Activated T-helper 9 cell treated with anti-CD3 and anti-CD28 coated beads, Interleukin-2, amount 50 U/mL, for 16 hours (primary cell): Measurements from ENCODE around the gene TMC7.

Experiments
- DNase-seq: peaks from one replicate; pipeline ENCODE4 v3.0.0-alpha.2; 2020; ENCODE audit warnings: low read depth

Gene TMC7

GRCh38 chr16:19029980-19030379, 46.2 kb downstream of the TMC7 start:
- DNase-seq = no peak

GRCh38 chr16:19031738-19032137, 48.0 kb downstream of the TMC7 start:
- DNase-seq = no peak

- DNase-seq = no peak
These were observed 50.0 kb downstream of the TMC7 start for GRCh38 chr16:19033761-19034160.

GRCh38 chr16:19040400-19040799, 56.7 kb downstream of the TMC7 start:
- DNase-seq = no peak

GRCh38 chr16:19044769-19045168, 61.0 kb downstream of the TMC7 start:
- DNase-seq = no peak

GRCh38 chr16:19046062-19046461, 62.3 kb downstream of the TMC7 start:
- DNase-seq = no peak

- no peak for DNase-seq
These were observed 79.0 kb downstream of the TMC7 start for GRCh38 chr16:19062706-19063105.

- DNase-seq = no peak
These were observed 83.2 kb downstream of the TMC7 start for GRCh38 chr16:19066988-19067348.

GRCh38 chr16:19067349-19068236, 83.9 kb downstream of the TMC7 start, which contains the start of gene COQ7:
COQ7 (plus strand) TSS chr16:19067614; CDS start chr16:19067665, 51 bp downstream.
- peak; percentile 97 for DNase-seq

- DNase-seq = no peak
These were observed 84.6 kb downstream of the TMC7 start for GRCh38 chr16:19068237-19068815.

GRCh38 chr16:19071811-19072777, 88.4 kb downstream of the TMC7 start:
- peak; percentile 17 for DNase-seq

- DNase-seq = no peak
These were observed 89.6 kb downstream of the TMC7 start for GRCh38 chr16:19073344-19073743.

GRCh38 chr16:19073863-19074262, 90.1 kb downstream of the TMC7 start:
- no peak for DNase-seq

GRCh38 chr16:19075511-19075910, 91.8 kb downstream of the TMC7 start:
- DNase-seq = no peak

GRCh38 chr16:19077879-19078278, 94.1 kb downstream of the TMC7 start:
- DNase-seq = no peak

- no peak for DNase-seq
These were observed 99.9 kb downstream of the TMC7 start for GRCh38 chr16:19083670-19084069.

GRCh38 chr16:19084139-19084538, 100.4 kb downstream of the TMC7 start:
- DNase-seq = no peak

GRCh38 chr16:19084879-19085278, 101.1 kb downstream of the TMC7 start:
- DNase-seq = no peak

GRCh38 chr16:19085679-19086200, 102.0 kb downstream of the TMC7 start:
- no peak for DNase-seq

GRCh38 chr16:19086322-19087199, 102.8 kb downstream of the TMC7 start:
- peak; percentile 69 for DNase-seq

GRCh38 chr16:19088341-19088916, 104.7 kb downstream of the TMC7 start:
- DNase-seq = no peak
